GM06990 (cell line): ENCODE measurements around the gene KDM4B.
"Not testable (repeated sequence)": the region's sequence is repeated elsewhere in the genome, so short reads cannot be mapped to it uniquely, and the experiment has no call there.

ENCODE experiments used
- DNase-seq: peaks from one replicate; pipeline ENCODE4 v3.0.0-alpha.2; 2011; ENCODE audit not compliant: insufficient read length; ENCODE audit errors: extremely low read depth
- H3K27me3 ChIP-seq: replicated peaks from 2 replicates; pipeline ENCODE4 v1.6.0; 2011; ENCODE audit warnings: low read length; ENCODE audit not compliant: control insufficient read depth, insufficient read depth
- H3K36me3 ChIP-seq: 2 replicates; pipeline ENCODE4 v1.5.1; 2011; ENCODE audit warnings: low read length; ENCODE audit not compliant: control insufficient read depth, insufficient read depth
- H3K4me3 ChIP-seq: replicated peaks from 2 replicates; pipeline ENCODE4 v1.5.1; 2011; ENCODE audit warnings: low read depth, mild to moderate bottlenecking, control low read depth, low read length
- CTCF ChIP-seq: IDR thresholded peaks from 2 replicates; pipeline ENCODE4 v1.5.1; 2011; ENCODE audit warnings: low read length, control low read depth, mild to moderate bottlenecking, inconsistent platforms; ENCODE audit not compliant: insufficient read depth, poor library complexity, severe bottlenecking

KDM4B gene

DNA sequence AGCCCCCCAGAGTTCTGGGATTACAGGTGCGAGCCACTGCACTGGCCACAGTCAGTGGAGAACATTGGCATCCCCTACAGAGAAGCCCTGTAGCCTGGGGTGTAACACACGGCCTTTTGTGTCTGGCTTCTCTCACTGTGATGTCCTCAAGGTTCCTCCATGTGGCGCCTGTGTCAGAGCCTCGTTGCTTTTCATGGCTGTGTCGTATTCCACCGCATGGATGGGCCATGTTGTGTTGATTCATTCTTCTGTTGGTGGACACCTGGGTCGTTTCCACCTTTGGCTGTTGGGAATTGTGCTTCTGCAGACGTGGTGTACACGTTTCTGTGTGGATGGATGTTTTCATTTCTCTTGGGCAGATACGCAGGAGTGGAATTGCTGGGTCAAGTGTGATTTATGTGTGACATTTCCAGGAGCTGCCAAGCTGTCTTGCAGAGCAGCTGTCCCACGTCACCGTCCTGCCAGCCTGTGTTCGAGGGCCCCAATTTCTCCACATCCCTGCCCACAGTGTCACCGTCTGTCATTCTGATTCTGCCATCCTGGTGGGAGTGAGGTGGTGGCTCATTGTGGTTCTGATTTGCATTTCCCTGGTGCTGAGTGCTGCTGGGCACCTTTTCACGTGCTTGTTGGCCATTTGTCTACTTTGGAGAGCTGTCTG is 59.4 kb downstream of the KDM4B start:
- H3K27me3 ChIP-seq: no peaks in the 10 kb centered on the region
- peaks cover 5% of the 10 kb centered on the region for H3K36me3 ChIP-seq
- H3K4me3 ChIP-seq: no peak overlapping the region
- TF ChIP-seq CTCF: no peak
- no peak for DNase-seq

DNA sequence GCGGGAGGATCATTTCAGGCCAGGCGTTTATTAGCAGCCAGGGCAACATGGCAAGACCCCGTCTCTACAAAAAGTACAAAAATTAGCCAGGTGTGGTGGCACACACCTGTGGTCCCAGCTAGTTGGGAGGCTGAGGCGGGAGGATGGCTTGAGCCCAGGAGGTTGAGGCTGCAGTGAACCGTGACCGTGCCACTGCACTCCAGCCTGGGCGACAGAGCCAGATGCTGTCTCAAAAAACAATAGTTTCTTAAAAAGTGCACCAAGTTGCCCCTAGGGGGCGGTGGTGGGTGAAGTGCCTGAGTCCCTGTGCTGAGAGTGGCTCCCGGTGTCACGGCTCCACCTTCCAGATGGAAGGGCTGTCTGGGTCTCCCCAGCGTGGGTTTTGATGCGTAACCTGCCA is 60.7 kb downstream of the KDM4B start:
- H3K36me3 ChIP-seq, H3K27me3 ChIP-seq, DNase-seq, H3K4me3 ChIP-seq: not testable (repeated sequence)
- peak; percentile 70 for TF ChIP-seq CTCF

- H3K4me3 ChIP-seq: no peak overlapping the region
- DNase-seq: no peak
These were observed 61.4 kb downstream of the KDM4B start for GRCh38 chr19:5030136-5030820.

DNA sequence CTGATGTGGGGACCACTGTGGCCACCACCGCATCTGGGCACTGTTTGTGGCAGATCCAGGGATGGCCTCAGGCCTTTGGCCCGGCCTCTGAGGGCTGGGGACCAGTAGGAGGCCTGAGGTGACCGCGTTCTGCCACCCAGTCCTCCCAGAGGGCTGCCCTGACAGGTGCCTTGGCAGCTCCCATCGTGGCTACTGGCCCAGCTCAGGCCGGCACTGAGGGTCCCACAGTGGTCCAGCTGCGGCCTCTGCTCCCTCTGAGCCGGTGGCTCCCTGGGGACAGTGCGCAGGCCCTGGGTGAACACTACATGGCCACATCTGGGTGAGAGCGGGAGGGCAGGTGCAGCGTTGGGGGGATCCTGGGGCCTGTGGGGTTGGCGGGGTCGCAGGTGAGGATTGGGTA is 61.9 kb downstream of the KDM4B start:
- no peak for TF ChIP-seq CTCF
- no peak for DNase-seq
- H3K4me3 ChIP-seq: no peak overlapping the region
- no peaks in the 10 kb centered on the region for H3K27me3 ChIP-seq
- H3K36me3 ChIP-seq: peaks cover 9% of the 10 kb centered on the region

More at GRCh38 chr19:5030136-5030820, 61.4 kb downstream of the KDM4B start:
- Histone ChIP-seq H3K27me3 (no peaks in the 10 kb centered on the region), H3K36me3 (peaks cover 9% of the 10 kb centered on the region)
- TF ChIP-seq CTCF: no peak

DNA sequence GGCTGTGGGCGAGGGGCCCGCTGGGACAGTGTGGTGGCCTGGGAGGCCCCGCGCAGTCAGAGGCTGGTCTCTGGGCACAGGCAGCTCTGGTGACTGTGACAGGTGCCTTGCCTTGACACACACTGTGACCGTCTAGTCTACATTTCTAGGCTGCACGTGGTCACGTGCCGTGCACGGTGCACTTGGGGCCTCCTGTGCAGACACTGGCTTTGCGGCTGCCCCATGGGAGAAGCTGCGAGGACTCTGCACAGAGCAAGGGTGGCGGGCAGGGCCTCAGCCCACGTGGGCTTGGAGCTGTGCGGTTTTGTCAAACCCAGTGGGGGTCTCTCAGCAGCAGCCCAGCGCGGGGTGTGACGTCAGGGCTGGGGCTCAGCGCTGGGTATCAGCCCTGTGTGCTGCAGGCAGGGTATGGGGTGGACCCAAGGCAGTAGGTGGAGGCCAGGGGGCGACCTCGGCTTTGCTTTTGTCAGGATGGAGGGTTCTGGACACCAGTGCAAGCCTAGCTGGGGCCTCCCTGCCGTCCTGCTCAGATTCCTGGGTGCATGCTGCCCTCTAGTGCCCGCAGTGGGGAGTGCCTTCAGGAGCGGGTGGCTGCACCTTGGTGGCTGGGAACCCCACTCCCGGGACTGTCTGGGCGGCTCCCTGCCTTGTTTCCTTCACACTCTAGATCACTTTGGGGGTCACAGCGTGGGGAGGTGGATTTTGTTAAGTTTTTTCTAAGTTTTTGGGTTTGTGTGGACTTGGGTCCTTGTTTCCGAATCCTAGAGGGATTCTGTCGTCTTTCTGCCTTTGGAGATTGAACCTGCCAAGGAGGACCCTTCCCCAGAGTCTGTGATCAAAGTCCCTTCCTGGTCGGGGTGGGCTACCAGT is 62.6 kb downstream of the KDM4B start:
- no peak overlapping the region for H3K4me3 ChIP-seq
- peak; percentile 96 for TF ChIP-seq CTCF
- H3K27me3 ChIP-seq: no peaks in the 10 kb centered on the region
- H3K36me3 ChIP-seq: peaks cover 9% of the 10 kb centered on the region
- DNase-seq: peak; percentile 72
